NCI-H2227 treated with DMSO at 0.1 percent for 48 hours (cell line): ENCODE data around the gene ODC1.

Source experiments
- DNase-seq: peaks from one replicate; lab custom pipeline; 2025; lab: John Stamatoyannopoulos, UW

Gene ODC1

DNA sequence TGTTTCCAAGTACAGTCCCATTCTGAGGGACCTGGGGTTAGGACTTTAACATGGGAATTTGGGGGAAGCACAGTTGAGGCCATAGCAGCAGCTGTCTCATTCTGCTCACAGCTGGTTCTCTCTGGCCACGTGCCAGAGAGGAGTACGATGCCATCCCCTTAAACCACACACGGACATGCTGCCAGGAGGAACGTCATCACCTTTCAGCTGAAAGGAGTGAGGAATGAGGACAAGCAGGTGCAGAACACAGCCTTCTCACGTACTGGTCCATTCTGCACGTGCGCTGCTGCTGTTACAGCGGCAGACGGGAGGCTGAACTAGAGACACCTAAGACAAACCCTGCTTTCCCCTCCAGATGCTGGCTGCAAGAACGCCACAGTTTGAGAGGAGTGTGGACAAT, 33.5 kb downstream of the ODC1 start:
- no peak for DNase-seq

DNA sequence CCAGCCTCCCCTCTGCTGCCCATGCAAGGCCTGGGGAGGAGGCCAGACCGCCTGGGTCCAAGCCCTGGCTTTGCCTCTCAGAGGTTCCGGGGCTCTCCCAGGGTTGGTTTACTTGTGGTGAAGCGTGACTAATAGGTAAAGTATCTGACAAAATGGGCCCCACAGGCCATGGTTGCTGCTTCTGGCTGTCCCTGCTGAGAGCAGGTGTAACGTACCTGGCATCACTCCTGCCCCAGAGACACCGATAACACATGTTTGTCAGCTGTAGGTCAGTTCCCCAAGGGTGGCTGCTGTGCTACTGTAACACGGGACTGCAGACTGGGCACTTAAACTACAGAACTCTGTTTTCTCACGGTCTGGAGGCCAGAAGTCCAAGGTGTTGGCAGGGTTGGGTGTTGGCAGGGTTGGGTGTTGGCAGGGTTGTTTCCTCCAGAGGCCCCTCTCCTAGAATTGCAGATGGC, 34.1 kb downstream of the ODC1 start:
- DNase-seq, result no peak

DNA sequence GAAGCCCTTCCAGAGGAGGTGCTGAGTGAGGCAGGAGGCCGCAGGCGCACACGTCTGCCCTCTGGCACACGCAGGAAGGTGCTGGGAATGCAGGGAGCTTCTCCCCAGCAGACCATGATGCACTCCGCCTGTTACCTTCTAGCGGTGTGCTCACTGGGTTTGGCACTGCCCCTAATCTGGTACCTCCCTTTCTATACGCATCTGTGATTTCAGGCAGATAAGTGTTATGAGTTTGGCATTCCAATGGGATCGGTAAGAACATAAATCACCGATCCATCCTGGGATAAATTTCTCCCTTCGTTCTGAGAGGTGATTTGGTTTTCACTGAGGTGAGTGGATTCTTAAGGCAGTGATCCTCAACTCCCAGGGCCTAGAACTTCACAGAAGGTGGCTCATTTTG, 34.6 kb downstream of the ODC1 start:
- DNase-seq, result no peak

DNA sequence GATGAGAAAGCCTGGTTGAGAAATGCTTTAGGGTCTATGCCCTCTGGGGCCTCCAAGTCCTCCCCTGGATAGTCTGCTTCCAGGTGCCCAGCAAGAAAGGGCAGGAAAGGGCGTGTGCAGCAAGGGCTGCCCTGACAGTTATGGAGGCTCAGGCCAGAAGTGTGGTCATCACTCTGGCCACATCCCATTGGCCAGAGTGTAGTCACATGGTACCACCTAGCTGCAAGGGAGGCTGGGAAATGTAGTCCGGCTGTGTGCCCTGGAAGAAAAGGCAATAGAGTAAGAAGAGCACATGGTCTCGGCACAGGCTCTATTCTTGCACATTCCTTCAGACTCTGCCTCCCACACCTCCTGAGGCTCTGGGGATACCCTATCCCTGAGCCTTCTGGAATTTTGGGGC, 35.7 kb downstream of the ODC1 start:
- DNase-seq, result no peak

DNA sequence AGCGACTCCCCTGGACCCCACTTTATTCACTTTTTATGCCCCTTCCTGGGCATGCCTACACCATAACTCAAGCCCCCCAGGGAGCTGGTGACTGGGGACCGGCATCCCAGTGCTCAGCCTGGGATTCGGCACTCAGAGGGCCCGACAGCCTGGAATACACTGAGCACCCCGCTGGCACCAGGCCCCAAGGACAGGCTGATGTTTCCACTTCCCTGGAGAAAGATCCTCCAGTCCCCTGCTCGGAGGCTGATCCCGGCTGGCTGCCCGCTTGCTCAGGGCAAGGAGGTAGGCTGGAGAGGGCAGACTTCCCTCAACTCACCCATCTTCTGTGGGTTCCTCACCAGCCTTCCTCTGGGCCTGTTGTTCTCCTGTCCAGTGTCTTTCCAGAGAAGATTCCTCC, 36.6 kb downstream of the ODC1 start:
- no peak for DNase-seq

DNA sequence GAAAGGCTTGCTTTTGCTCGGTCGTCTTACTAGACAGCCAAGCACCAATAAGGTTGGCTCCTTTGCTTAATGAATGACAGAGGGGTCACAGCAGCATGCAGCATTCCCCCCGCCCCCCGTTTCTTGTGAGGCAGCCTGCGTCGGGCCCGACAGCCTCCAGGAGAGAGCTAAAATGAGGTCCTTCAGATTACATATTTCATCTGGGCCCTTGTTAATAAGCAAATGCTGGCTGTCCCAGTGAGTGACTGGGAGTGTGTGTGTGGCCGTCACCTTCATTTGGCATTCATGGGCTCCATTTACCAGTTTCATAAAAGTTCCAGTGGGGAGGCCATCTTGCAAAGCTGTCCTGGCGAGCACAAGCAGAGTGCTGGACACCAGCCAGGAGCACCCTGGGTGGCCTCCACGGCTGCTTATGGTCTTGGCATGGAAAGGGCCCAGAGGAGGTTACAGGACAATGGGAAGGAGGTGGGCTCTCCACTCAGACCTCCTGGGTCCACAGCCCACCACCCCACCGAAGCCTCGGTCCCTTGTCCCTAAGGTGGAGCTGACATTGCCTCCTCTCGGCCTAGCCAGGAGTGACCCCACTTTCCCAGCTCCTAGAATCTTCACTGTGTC, 37.2 kb downstream of the ODC1 start:
- DNase-seq, result no peak

DNA sequence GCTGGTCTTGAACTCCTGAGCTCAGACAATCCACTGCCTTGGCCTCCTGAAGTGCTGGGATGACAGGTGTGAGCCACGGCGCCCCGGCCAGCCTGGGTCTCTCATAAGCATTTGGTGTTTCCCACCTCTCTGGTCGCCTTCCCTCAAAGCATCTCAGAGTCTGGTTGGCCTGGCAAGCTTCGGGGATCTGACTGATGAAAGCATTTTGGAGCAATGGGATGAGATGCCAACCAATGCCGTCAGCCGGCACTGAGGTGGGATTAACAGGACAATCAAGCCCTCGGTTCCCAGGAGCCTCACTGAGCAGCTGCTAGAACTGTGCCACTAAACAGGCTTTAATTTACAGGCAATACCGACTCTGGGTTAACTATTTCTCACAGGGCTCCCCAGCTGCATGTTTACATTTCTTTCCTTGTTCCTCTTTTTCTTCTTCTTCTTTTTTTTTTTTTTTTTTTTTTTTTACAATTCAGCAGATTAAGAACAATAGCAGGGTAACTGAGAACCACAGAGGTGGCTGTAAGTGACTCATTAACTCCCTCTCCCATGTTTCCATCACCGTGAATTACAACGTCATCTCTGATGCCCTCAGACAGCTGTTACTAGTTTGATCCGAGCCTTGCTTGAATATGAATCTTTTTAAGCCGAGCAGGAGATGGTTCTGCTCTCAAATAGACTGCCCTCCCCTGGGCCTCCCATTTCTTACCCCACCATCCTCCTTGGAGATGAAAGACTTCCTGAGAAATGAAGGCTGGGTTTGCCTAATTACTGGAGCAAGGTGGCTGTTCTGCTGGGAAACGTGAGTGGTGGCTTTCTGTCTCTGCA, 37.9 kb downstream of the ODC1 start:
- peak; percentile 19 for DNase-seq

DNA sequence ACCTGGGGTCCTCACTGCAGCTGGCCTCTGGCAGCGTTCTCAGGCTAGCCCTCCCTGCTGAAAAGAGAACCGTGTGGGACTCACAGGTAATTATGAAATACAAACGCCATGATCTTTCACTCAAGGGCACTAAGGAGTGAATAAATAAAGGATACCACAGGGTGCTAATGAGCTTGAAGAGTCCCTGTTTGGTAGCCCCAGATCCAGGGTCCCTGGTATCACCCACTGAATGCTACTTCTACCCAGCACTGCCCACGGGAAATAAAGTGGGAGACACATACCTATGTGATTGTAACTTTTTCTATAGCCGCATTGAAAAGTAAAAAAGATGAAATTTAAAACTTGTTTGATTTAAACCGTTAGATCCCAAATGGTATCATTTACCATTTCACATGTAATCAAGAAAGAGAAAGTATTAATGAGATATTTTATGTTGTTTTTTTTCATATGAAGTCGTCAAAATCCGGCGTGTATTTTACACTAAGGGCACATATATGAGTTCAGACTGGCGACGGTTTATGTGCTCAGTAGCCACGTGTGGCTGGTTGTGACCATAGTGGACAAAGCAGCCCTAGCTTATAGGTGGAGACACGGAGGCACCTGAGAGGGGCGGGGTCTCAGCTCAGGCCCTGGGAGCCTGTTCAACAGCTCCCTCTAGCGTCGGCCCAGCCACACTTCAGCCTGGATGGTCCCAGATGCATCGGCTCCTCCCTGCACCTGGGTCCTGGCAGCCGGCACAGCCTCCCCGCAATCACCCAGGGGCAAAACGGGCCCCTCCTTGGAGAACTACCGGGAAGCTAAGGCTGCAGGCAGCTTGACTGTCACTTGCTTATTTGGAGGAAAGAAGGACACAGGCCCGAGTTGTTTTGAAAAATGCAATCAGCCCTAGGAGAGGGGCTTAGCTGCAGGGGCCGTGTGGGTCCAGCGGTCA, 39.2 kb downstream of the ODC1 start:
- DNase-seq, result peak; percentile 92

DNA sequence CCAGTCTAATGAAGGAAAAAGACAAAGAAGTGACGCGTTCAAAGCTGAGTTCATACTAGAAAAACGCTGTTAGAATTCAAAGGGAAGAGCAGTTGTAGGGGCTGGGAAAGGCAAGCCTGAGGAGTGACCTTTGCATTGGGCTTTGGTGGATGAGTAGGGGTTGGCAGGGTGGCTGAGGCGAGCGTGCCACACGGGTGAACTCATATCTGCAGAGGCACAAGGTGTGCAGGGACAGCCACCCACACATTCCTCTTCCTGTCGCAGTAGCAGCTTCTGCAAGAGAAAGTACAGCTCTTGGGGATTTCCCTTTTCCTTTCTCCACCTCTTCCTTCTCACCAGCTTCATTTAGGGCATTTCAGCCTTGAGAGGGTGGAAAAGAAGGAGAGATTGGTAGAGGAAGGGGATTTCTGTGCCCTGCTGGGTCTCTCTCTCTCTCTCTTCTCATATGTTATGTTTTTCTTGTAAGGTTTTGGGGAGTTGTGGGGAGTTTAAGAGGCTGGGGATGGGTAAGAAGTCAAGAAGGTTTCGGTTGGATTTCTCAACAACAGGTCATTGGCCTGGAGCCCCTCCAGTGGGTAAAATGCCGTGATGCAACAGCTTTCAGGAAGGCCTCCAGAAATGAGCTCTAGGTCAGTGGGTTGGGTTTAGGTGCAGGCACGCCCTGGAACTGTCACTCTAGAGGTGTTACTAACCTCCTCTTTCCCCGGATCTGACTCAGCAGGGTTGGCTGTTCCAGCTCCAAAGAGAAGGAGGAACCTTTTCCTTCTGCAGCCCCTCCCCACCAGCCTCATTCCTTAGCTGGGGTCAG, 40.1 kb downstream of the ODC1 start:
- DNase-seq, result no peak

DNA sequence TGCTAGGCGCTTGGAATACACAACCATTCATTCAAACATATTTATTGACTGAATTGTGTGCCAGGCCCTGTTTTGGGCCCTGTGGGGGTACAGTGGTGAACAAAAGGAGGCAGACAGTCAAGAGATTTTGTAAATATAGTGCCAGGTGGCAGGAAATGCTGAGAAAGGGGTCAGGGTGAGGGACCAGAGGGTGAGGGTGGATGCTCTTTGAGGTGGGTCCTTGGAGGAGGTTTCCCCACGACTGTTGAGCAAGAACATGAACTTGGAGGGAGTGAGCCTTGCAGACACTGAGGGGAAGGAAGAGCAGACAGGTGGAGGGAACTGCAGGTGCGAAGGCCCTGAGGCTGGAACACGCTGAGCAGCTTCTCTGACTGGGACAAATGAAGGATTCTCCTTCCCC, 40.7 kb downstream of the ODC1 start:
- DNase-seq, result no peak

DNA sequence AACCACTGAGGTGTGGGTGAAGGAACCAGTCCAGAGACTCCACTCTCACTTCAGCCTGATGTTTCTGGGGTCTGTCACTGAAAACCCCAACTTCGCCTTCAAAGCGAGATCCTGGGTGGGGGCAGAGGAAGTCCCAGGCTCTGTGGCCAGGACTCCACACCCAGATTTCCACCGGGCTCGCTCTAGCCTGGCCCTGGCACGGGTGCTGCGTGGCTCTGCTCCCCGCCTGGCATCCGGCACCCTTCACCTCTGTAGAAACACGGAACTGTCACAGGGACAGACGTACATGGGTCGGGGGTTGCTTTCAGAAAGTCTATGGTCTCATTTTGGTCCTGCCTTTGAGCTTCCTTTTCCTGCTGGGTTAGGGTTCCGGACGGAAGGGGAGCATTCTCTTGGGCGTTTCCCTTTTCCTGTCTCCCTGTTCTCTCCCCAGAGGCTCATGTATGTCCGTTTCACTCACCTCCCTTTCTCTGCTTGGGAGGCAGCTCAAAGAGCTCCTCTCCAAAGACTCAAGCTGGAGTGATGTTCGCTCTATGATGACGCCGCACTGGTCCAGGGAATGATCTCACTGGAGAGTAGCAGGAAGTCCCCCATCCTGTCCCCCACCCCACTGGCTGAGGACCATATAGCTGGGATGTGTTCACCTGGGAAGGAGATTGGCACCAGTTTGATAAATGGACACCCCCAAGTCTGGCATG, 41.5 kb downstream of the ODC1 start:
- no peak for DNase-seq

DNA sequence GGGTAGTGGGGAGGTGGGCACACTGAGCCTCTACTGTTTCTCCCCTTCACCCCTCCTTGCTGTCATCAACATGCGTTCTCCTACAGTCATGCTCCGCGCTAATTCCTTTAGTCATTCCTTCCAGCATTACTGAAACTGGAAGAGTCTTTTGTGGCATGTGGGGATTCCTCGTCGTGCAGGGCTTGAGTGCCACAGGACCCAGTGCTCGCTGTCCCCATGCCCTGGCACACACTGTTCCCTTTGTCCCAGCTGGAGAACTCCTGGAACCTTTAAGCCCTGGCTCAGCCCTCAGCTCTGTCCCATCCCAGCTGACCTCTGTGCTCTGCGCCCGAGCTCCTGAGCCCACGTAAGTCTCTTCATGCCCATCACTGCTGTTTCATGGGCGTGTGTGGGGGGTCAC, 42.1 kb downstream of the ODC1 start:
- no peak for DNase-seq

DNA sequence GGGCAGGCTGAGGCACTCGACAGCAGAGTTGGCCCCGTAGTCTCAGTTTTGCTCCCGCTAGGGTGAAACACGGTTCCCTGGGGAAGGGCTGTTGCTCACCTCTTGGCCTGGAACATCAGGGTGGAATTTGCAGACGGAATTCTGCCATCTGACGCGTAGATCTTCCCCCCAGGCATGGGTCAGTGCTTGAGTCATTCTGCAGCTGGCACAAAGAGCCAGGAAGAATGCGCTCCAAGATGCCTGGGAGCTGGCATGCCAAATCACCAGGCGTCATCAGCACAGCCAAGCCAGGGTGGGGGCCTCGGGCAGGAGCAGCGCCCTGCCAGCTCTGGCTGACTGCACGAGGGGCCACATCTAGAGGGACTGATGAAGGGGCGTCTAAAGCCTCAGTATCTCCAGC, 42.7 kb downstream of the ODC1 start:
- DNase-seq, result no peak

DNA sequence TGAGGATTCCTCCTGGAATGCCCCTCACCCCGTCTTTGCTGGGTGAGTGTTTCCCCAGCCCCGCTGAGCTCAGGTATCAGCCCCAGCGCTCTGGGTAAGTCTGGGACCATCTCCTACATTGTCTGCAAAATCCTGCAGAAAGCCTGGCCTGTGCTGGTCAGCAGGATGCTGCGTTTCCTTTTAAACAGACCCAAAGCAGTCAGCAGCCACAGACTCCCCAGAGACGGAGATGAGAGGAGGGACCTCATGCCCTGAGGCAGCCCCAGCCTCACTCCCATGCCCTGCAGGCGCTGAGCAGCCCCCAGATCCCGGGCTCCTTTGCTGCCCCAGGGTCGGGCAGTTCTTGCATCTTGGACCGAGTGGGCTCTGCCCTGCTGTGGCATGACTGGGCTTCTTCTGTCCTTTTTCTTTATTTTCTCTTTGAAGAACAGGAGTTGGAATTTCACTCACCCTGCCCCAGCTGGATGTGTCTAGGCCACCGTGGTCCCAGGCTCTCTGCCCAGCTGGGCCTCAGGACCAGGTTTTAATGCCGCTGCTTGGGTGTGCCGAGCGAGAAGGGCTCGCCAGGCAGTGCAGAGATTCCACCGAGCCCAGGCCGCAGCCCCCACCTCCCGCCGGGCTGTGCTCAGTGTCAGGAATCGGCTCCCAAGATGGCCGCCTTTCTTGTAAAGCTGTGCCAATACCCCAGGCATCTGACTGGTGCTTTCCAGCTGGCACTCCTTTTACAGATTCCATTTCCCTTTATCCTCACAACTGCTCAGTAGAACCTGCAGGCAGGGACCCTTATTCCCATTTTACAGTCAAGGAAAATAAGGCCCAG, 43.6 kb downstream of the ODC1 start:
- no peak for DNase-seq

DNA sequence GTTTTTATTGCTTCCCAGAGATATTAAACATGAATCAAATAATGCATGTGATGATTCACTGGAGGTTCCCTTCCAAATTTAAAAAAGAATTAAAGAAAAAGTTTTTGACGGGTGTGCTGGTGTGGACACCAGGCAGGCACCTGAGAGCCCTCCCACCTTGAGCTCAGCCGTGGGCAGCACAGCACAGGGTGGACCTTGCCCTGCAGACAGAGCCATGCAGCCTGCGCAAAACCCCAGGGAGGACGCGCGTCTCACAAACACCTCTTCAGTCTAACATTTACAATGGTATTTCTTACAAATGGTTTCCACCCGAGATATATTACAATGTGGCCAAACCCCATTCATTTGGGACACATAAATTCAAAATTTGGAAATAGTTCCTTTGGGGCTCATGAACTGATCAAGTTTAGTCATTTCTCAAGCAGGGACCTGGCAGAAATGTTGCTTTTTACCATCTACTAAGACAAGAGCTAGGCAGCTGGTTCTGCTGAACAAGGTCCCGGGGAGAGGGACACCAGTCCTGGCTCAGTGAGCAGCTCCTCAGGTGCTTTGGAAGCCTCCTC, 45.4 kb downstream of the ODC1 start:
- DNase-seq, result no peak

DNA sequence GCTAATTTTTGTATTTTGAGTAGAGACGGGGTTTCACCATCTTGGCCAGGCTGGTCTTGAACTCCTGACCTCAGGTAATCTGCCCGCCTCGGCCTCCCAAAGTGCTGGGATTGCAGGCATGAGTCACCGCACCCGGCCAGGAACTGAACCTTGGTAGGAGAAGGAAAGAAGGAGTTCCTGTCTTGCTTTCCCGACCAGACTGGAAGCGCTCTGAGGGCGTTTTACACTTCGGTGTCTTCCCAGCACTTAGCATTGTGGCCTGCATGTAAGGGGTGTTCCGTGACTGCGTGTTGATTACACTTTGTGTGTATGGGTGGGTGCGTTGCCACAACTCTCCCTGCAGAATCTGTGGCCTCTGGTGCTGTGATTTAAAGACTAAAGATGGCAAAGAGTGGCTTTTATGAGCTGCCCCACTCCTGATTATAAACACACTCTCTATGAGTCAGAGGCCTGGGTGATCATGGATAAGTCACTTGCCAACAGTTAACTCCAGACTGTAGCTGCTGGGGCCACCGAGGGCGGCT, 46.0 kb downstream of the ODC1 start:
- DNase-seq, result no peak

DNA sequence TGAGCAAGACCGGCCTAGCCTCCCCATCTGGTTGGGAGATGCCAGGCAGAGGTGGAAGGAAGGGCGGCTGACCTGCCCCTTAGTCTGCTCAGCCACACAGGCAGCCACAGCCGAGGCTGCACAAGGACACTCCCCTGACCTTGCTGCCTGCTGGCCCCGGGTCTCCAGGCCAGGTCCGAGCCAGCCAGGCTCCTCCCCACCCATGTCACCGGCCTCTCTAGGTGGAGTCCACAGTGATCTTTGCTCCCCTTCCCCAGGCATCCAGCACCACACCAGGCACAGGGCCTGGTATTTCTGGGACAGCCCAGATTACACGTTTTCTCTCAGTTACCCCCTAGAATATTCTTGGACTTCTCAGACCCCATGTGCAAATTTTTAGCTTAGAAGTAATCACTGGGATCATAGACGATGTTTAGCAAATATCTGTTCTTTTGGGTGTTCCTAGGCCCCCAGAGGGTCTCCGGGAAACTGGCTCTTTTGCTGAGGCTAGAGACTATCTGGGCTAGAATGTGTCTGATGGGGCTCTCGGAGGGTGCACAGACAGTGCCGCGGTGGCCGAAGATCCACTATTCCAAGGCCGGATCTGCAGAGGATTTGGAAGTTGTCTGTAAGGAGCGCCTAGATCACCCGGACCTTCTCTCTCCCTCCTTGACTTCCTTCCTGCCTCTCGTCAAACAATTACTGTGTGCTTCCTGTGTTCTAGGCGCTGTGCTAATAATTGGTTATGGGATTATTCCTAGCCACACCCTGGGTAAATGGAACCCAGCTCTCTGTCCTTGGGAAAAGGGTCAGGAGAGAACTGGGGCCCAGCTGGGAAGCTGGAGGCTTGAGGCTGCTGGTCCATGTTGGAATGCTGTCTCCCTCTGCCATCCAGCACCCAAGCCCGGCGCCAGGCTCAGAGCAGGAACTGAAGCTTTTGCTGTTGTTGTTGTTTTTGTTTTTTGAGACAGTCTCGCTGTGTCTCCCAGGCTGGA, 46.9 kb downstream of the ODC1 start:
- DNase-seq, result no peak

DNA sequence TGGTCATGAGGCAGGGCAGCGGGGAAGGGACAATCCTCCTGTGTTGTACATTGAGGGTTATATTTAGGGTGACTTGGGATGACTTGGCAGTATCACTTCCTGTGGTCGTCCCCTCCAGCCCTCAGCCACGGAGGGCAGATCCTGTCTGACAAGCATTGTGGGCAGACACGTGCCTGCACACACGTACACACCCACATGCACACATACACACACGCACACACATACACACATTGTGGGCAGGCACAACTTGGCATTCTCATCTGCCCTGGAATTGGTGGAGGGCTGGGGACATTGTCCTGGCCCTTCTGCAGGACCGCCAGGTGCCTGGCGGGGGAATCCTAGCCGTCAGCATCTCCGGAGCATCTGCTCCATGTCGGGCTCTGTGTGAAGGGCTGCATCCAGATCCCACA, 47.6 kb downstream of the ODC1 start:
- DNase-seq, result no peak

DNA sequence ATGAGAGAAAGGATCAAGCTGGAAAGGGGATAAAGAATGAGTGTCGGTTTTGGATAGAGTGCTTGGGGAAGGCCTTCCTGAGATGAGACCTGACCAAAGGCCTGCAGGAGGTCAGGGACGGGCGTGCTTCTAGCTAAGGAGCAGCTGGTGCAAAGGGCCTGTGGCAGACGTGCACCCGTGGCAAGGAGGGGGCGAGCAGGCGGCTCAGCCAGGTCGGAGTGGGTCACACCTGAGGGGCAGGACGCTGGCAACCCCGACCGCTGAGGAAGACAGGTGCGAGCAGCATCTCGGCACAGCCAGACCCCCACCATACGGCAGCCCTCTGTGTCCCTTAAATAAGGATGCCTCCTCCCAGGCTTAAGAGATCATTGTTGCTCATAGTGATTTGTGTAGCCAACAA, 48.1 kb downstream of the ODC1 start:
- DNase-seq, result no peak
